ENCODE measurements around the gene UBXN7.
"Not testable (repeated sequence)": the region's sequence is repeated elsewhere in the genome, so short reads cannot be mapped to it uniquely, and the experiment has no call there.

GRCh38 chr3:196302960-196303359, 129.3 kb downstream of the UBXN7 start:
- TF ChIP-seq TCF7L2 (IDR thresholded peaks at IDR 0.05; ENCODE audit: borderline replicate concordance, extremely low read depth, insufficient read depth, insufficient read length); POLR2AphosphoS5 (IDR thresholded peaks at IDR 0.05; ENCODE audit: low read depth, low read length); EGR1 (IDR thresholded peaks at IDR 0.05; ENCODE audit: low read depth); POLR2A (IDR thresholded peaks at IDR 0.05; ENCODE audit: borderline replicate concordance, extremely low read depth, insufficient read depth, insufficient read length); CTCF (IDR thresholded peaks at IDR 0.05 in 2 of 3, conservative IDR thresholded peaks at IDR 0.05 in 1 of 3; ENCODE audit: borderline replicate concordance in 1 of 3, insufficient read depth in 1 of 3, low read depth in 2 of 3, low read length in 2 of 3); MAX (IDR thresholded peaks at IDR 0.05); SIN3A (IDR thresholded peaks at IDR 0.05; ENCODE audit: low read depth); JUND (IDR thresholded peaks at IDR 0.05): not testable (repeated sequence)
